Retinal pigment epithelial cell (primary cell): ENCODE results near the gene EDN2.

Experiments used
- DNase-seq: peaks from one replicate; pipeline ENCODE4 v3.0.0-alpha.2; 2010; ENCODE audit warnings: low read depth
- H3K4me3 ChIP-seq: 2 replicates; pipeline ENCODE4 v1.5.1; 2011; ENCODE audit warnings: mild to moderate bottlenecking, low read length, control low read depth, moderate library complexity
- TF ChIP-seq, protein P1 (sequence below): conservative IDR thresholded peaks from 2 replicates; pipeline ENCODE4 v1.5.1; 2011; ENCODE audit warnings: low read depth, low read length, control low read depth, inconsistent platforms

The EDN2 gene

DNA sequence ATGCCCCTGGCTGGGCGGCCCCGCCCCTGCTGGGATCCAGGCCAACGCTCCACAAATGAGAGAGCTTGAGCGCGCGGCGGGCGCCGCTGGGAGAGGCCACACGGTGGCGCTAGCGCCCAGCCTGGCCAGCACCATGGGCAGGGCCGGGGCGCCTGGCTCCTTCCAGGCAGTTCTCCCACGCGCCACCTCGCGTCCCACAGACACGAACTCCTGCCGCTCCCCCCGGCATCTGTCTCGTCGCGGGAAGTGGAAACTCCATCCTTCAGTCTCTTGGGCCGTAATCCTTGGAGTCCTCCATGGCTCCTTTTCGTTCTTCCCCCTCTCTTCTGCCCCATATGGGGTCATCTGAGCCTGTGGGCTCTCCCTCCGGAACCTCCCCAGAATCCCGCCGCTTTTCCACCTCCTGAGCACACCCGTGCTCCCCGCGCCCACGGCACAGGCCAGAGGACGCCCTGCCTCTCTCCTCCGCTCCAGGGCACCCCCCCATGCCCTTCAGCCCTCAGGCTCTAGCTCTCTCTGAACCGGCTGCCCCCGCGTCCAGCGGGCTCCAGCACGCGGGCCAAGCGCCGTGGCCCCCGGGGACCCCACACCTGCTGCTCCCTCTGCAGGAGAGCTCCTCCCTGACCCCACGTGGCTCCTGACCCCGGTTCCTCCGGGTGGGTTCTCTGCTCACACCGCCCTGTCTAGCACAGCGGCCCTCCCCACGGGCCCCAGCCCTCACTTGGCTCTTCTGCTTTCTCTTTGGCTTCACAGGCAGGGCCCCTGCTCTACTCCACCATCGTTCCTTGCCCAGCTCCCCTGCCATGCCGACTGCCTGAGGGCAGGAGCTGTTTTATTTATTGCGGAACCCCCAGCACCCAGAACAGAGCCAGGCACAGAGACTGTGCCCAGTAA lies 31.9 kb upstream of the EDN2 start:
- TF ChIP-seq, protein P1, sequence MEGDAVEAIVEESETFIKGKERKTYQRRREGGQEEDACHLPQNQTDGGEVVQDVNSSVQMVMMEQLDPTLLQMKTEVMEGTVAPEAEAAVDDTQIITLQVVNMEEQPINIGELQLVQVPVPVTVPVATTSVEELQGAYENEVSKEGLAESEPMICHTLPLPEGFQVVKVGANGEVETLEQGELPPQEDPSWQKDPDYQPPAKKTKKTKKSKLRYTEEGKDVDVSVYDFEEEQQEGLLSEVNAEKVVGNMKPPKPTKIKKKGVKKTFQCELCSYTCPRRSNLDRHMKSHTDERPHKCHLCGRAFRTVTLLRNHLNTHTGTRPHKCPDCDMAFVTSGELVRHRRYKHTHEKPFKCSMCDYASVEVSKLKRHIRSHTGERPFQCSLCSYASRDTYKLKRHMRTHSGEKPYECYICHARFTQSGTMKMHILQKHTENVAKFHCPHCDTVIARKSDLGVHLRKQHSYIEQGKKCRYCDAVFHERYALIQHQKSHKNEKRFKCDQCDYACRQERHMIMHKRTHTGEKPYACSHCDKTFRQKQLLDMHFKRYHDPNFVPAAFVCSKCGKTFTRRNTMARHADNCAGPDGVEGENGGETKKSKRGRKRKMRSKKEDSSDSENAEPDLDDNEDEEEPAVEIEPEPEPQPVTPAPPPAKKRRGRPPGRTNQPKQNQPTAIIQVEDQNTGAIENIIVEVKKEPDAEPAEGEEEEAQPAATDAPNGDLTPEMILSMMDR: peak; percentile 76
- H3K4me3 ChIP-seq: peak overlapping the region; percentile 43
- no peak for DNase-seq

DNA sequence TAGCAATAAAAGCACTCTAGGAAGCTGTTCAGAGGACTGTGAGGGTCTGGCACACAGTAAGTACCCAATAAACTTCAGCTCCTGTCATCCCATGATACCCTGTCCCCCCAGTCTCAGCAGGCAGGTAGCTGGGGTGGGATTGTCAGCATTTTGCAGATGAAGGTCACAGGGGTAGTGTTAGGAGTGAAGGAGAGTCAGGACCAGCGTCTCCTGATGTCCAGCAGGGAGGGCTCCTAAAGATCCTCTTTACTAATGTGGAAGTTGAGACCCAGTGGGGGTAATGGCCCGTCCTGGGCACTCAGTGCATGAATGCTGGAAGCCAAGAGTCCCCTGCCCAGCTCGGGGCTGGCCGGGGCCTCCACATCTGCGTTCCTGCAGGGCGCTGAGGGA lies 31.3 kb upstream of the EDN2 start:
- no peak overlapping the region for H3K4me3 ChIP-seq
- TF ChIP-seq, protein P1: no peak
- DNase-seq: no peak

DNA sequence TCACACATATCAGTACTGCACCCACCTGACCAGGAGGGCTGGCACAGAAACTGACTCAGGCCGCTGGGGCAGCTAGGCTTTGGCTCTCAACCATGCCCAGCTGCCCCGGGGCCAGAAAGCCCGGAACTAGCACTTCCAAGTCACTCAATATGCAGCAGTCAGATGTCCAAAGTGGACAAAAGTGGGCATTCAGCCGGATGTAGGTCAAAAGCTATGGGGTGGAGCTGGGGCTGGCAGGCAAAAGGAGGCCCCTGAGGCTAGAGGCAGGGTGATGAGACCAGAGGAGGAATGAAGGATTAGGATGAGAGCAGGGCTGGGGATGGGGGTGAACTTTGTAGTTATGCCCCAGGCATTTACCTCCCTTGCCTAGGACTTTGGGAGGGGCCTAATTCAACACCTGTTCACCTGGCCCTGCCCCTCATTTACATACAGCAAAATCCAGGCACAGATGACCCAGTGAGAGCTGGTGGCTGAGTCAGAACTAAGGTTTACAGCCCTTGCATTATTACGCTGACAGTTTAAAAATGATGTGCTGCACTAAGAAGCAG lies 30.7 kb upstream of the EDN2 start:
- H3K4me3 ChIP-seq: no peak overlapping the region
- TF ChIP-seq, protein P1: no peak
- DNase-seq: no peak

DNA sequence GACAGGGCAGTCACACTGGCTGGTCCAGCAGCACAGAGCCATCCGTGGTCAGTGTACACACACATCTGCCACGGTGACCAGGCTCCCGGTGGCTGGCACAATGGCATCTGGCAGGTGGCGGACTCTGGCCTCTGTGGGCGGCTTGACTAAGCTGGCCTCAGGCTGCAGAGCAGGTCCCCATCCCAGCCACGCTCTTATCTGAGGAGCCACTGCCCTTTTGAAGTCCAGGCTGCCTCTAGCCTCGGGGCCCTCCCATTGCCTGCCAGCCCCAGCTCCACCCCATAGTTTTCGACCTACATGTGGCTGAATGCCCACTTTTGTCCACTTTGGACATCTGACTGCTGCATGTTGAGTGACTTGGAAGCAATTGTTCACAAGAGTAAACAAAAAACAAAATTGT lies 29.9 kb upstream of the EDN2 start:
- DNase-seq: no peak
- TF ChIP-seq, protein P1: no peak
- H3K4me3 ChIP-seq: no peak overlapping the region

DNA sequence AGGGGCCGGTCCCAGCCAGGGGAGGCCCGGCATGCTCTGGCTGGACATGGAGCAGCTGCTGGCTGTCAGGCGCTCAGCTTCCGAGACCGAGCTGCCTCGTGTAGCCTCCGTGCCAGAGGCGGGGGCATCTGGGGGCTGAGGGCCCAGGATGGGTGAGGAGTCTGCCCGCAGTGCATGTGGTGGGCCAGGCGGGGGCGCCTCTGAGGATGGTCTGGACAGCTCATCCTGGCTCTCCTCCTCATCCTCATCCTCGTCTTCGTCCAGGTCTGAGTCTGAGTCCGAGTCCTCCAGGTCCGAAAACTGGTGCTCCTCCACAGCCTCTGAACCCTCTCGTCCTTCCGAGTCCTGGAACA lies 28.9 kb upstream of the EDN2 start:
- TF ChIP-seq, protein P1: peak; percentile 48
- no peak overlapping the region for H3K4me3 ChIP-seq
- DNase-seq: no peak

DNA sequence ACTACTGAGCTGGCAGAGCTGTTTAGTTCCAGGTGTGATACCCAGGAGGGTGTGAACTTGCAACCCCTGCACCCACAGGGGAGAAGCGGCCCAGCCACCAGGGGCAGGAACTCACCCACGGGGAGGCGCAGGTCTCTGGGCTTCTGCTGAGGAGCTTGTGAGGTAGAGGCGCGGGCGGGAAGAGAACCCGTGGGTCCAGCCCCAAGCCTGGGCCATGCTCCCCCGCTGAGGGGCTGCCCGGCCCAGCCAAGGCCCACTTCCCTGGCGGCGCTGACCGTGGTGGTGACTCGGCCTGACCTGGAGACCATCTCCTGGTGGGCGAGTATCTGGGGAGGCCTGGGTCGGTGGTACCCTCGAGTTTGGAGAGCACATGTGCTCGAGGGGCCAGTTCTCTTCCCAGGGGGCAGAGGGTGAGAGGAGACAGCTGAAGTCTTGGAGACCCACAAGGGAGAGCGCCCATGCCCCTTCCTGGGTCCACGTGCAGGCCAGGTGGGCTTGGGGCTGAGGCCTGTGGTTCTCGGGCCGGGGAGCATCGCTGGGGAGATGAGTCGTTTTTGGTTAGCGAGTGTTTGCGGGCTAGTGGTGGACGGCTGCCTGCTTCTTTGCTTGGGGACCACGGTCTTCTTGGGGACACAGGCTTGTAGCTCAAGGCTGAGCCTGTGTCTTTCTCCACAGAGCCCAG lies 28.4 kb upstream of the EDN2 start:
- TF ChIP-seq, protein P1: no peak
- H3K4me3 ChIP-seq: no peak overlapping the region
- DNase-seq: no peak
